H1 (cell line): ENCODE data around the gene TANC1.

Experiments
- EP300 ChIP-seq, 2 experiments: IDR thresholded peaks; 1 replicate in 1 of 2; 2 replicates in 1 of 2; pipeline ENCODE4 v1.6.1; 2011 to 2012; ENCODE audit warnings: low read depth in 2 of 2, low read length in 2 of 2, mild to moderate bottlenecking in 2 of 2, borderline replicate concordance in 1 of 2, inconsistent platforms in 1 of 2, moderate library complexity in 1 of 2
- EZH2 ChIP-seq: fragments of 200-600 bp; sonication (generic); IDR thresholded peaks from 2 replicates; pipeline ENCODE4 v1.7.1; 2012; ENCODE audit warnings: low read depth, mild to moderate bottlenecking, moderate library complexity, low read length, inconsistent platforms; ENCODE audit not compliant: severe bottlenecking
- FOSL1 ChIP-seq: IDR thresholded peaks from 2 replicates; pipeline ENCODE4 v1.6.1; 2011; ENCODE audit warnings: mild to moderate bottlenecking, low read depth, low read length, moderate library complexity; ENCODE audit not compliant: insufficient read depth
- JUND ChIP-seq: IDR thresholded peaks from 2 replicates; pipeline ENCODE4 v1.6.1; 2011; ENCODE audit warnings: mild to moderate bottlenecking, improper control_type of control experiment, low read length
- PHF8 ChIP-seq: fragments of 200-600 bp; sonication (generic); conservative IDR thresholded peaks from 2 replicates; pipeline ENCODE4 v1.7.1; 2012; ENCODE audit warnings: low read depth, mild to moderate bottlenecking, inconsistent platforms, low read length, moderate library complexity
- POLR2AphosphoS5 ChIP-seq: IDR thresholded peaks from 2 replicates; pipeline ENCODE4 v1.6.1; 2011; ENCODE audit warnings: low read depth, low read length
- RAD21 ChIP-seq, 2 experiments: IDR thresholded peaks in 1 of 2; conservative IDR thresholded peaks in 1 of 2; 2 replicates each; pipeline ENCODE4 v1.6.1; 2011; ENCODE audit warnings: low read depth in 2 of 2, low read length in 2 of 2, improper control_type of control experiment in 1 of 2, inconsistent platforms in 1 of 2, mild to moderate bottlenecking in 1 of 2, moderate library complexity in 1 of 2
- RBBP5 ChIP-seq: IDR thresholded peaks from 2 replicates; pipeline ENCODE4 v1.7.1; 2012; ENCODE audit warnings: low read depth, mild to moderate bottlenecking, inconsistent platforms, low read length, moderate library complexity, borderline replicate concordance
- SIN3A ChIP-seq, 2 experiments: IDR thresholded peaks in 1 of 2; conservative IDR thresholded peaks in 1 of 2; 2 replicates each; pipeline ENCODE4 v1.6.1; 2011 to 2012; ENCODE audit warnings: low read length in 2 of 2, improper control_type of control experiment in 1 of 2, low read depth in 1 of 2, mild to moderate bottlenecking in 1 of 2
- SP1 ChIP-seq: IDR thresholded peaks from 2 replicates; pipeline ENCODE4 v1.6.1; 2011; ENCODE audit warnings: low read depth, low read length
- ZNF274 ChIP-seq: IDR thresholded peaks from 2 replicates; pipeline ENCODE4 v1.7.0; 2012; ENCODE audit warnings: low read length, borderline replicate concordance; ENCODE audit errors: extremely low read depth
- TF ChIP-seq, protein P1 (sequence below), 3 experiments: IDR thresholded peaks; 1 replicate in 2 of 3; 2 replicates in 1 of 3; pipeline versions ENCODE4 v1.5.1 to v1.6.1; 2011; ENCODE audit warnings: low read length in 3 of 3, mild to moderate bottlenecking in 3 of 3, inconsistent platforms in 2 of 3, low read depth in 1 of 3, moderate library complexity in 1 of 3; ENCODE audit not compliant: insufficient read depth in 1 of 3; ENCODE audit errors: control extremely low read depth in 1 of 3

DNA sequence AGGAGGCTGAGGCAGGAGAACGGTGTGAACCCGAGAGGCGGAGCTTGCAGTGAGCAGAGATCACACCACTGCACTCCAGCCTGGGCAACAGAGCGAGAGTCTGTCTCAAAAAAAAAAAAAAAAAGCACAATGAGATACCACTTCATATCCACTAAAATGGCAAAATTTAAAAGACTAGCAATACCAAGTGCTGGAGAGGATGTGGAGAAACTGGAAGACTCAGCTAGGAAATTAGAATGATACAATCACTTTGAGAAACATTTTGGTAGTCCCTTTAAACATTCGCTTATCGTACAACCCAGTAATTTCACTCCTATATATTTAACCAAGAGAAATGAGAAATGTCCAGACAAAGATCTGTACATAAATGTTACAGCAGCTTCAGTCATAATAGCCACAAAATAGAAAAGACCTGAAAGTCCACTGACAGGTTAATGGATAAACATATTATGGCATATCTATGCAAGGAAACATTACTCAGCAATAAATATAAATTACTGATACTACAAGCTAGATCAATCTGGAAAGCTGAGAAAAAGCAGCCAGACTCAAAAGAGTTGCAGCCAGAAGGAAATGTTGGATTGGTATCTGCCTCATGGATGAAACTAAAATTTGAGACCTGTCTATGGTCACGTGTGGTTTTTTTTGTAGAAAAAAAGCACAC, 278.0 kb downstream of the TANC1 start:
- no peak for TF ChIP-seq RBBP5
- TF ChIP-seq, protein P1, sequence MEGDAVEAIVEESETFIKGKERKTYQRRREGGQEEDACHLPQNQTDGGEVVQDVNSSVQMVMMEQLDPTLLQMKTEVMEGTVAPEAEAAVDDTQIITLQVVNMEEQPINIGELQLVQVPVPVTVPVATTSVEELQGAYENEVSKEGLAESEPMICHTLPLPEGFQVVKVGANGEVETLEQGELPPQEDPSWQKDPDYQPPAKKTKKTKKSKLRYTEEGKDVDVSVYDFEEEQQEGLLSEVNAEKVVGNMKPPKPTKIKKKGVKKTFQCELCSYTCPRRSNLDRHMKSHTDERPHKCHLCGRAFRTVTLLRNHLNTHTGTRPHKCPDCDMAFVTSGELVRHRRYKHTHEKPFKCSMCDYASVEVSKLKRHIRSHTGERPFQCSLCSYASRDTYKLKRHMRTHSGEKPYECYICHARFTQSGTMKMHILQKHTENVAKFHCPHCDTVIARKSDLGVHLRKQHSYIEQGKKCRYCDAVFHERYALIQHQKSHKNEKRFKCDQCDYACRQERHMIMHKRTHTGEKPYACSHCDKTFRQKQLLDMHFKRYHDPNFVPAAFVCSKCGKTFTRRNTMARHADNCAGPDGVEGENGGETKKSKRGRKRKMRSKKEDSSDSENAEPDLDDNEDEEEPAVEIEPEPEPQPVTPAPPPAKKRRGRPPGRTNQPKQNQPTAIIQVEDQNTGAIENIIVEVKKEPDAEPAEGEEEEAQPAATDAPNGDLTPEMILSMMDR (IDR thresholded peaks at IDR 0.05; ENCODE audit: control extremely low read depth in 1 of 3, insufficient read depth in 1 of 3, low read depth in 1 of 3, low read length in 3 of 3), result no peak
- TF ChIP-seq JUND, result no peak
- TF ChIP-seq ZNF274, result no peak
- TF ChIP-seq EZH2, result no peak
- TF ChIP-seq POLR2AphosphoS5, result no peak
- no peak for TF ChIP-seq SP1
- TF ChIP-seq EP300 (IDR thresholded peaks at IDR 0.05; ENCODE audit: borderline replicate concordance in 1 of 2, low read depth in 2 of 2, low read length in 2 of 2), result no peak
- TF ChIP-seq FOSL1, result no peak
- no peak for TF ChIP-seq SIN3A (conservative IDR thresholded peaks at IDR 0.05 in 1 of 2, IDR thresholded peaks at IDR 0.05 in 1 of 2; ENCODE audit: low read depth in 1 of 2, low read length in 2 of 2)
- no peak for TF ChIP-seq PHF8
- TF ChIP-seq RAD21 (IDR thresholded peaks at IDR 0.05 in 1 of 2, conservative IDR thresholded peaks at IDR 0.05 in 1 of 2; ENCODE audit: low read depth in 2 of 2, low read length in 2 of 2), result no peak
